PC-3 (cell line): ENCODE data around the gene TEX54. TPM values are rescaled to one million over a fixed set of nuclear protein-coding genes. Genes with fewer than 3 reads are reported as not detected.

ENCODE experiments used
- ATAC-seq: fragments of 200-7000 bp; cut with Tn5 transposase; 2 replicates; pipeline ENCODE4 v1.9.1; 2020; ENCODE audit warnings: mild to moderate bottlenecking, moderate library complexity
- BruUV-seq: library from RNA; stranded (reverse); fragments of 400-500 nt; replicated peaks from 2 replicates; lab custom pipeline; 2021; lab: Mats Ljungman, UMichigan
- CTCF ChIA-PET: fragments of 300-600 bp; sonication (Branson Sonifier 250); formaldehyde crosslinking; loops from one replicate; lab custom pipeline; 2022; ENCODE audit warnings: antibody characterized with exemption; lab: Charles Lee
- POLR2A ChIA-PET: fragments of 300-600 bp; sonication (Branson Sonifier 250); formaldehyde crosslinking; loops from one replicate; lab custom pipeline; 2022; ENCODE audit warnings: antibody characterized with exemption; ENCODE audit not compliant: unreplicated experiment; lab: Charles Lee
- DNase-seq: peaks from one replicate; pipeline ENCODE4 v3.0.0-alpha.2; 2015
- H2AFZ ChIP-seq: fragments of 300-600 bp; sonication (generic); 2 replicates; pipeline ENCODE4 v1.6.0; 2016; ENCODE audit warnings: antibody characterized with exemption, low read length
- H3F3A ChIP-seq: fragments of 300-600 bp; sonication (generic); one replicate; pipeline ENCODE4 v1.6.0; 2017; ENCODE audit warnings: antibody characterized with exemption, low read length, control low read depth, mild to moderate bottlenecking; ENCODE audit not compliant: unreplicated experiment
- H3K27ac ChIP-seq: fragments of 300-600 bp; sonication (generic); 2 replicates; pipeline ENCODE4 v1.5.1; 2016; ENCODE audit warnings: mild to moderate bottlenecking, low read length
- H3K27me3 ChIP-seq: fragments of 300-600 bp; sonication (generic); 2 replicates; pipeline ENCODE4 v1.6.1; 2016; ENCODE audit warnings: low read length, mixed read lengths
- H3K36me3 ChIP-seq: fragments of 300-600 bp; sonication (generic); 2 replicates; pipeline ENCODE4 v1.6.1; 2016; ENCODE audit warnings: low read depth, mixed run types, low read length, mixed read lengths
- H3K4me1 ChIP-seq: fragments of 300-600 bp; sonication (generic); 2 replicates; pipeline ENCODE4 v1.5.1; 2016; ENCODE audit warnings: low read length; ENCODE audit not compliant: insufficient read depth
- H3K4me2 ChIP-seq: fragments of 300-600 bp; sonication (generic); 2 replicates; pipeline ENCODE4 v1.6.0; 2016; ENCODE audit warnings: low read length
- H3K4me3 ChIP-seq: fragments of 300-600 bp; sonication (generic); 2 replicates; pipeline ENCODE4 v1.5.1; 2016; ENCODE audit warnings: mild to moderate bottlenecking, low read length, mixed read lengths
- H3K79me2 ChIP-seq: fragments of 300-600 bp; sonication (generic); 2 replicates; pipeline ENCODE4 v1.6.1; 2017; ENCODE audit warnings: low read length, mixed read lengths
- H3K9ac ChIP-seq: fragments of 300-600 bp; sonication (generic); 2 replicates; pipeline ENCODE4 v1.6.0; 2016; ENCODE audit warnings: mild to moderate bottlenecking, low read length
- H3K9me2 ChIP-seq: fragments of 300-600 bp; sonication (generic); replicated peaks from 2 replicates; pipeline ENCODE4 v1.6.1; 2016; ENCODE audit warnings: mixed run types, low read length, mixed read lengths
- H3K9me3 ChIP-seq: fragments of 300-600 bp; sonication (generic); 2 replicates; pipeline ENCODE4 v1.6.1; 2016; ENCODE audit warnings: low read length, mixed read lengths
- H4K20me1 ChIP-seq: fragments of 300-600 bp; sonication (generic); 2 replicates; pipeline ENCODE4 v1.6.1; 2016; ENCODE audit warnings: low read length, mixed read lengths
- CTCF ChIP-seq: fragments of 300-600 bp; sonication (generic); conservative IDR thresholded peaks from 2 replicates; pipeline ENCODE4 v1.5.1; 2017; ENCODE audit warnings: antibody characterized with exemption, low read depth, mild to moderate bottlenecking, low read length
- EZH2 ChIP-seq: fragments of 300-600 bp; sonication (generic); IDR thresholded peaks from one replicate; pipeline ENCODE4 v1.6.1; 2017; ENCODE audit warnings: antibody characterized with exemption, mild to moderate bottlenecking, low read length; ENCODE audit not compliant: unreplicated experiment
- EZH2phosphoT487 ChIP-seq: fragments of 300-600 bp; sonication (generic); IDR thresholded peaks from 2 replicates; pipeline ENCODE4 v1.6.1; 2018; ENCODE audit warnings: mild to moderate bottlenecking, antibody characterized with exemption, low read length, borderline replicate concordance
- intact Hi-C: fragments of 100-400 bp; cut with micrococcal nuclease; formaldehyde crosslinking; loops from 2 replicates; pipeline ENCODE4 v1.9.0; 2023
- total RNA-seq: library from RNA; depleted of rRNA; stranded (reverse); fragments of >200 nt; gene quantifications from 2 replicates; pipeline ENCODE4 v1.2.3, GENCODE V29; 2014

The TEX54 gene
- total RNA-seq, 1 experiment from 2014 or later: not detected

- Histone ChIP-seq H3K79me2 (peaks cover 36% of the 10 kb centered on the region), H3K36me3 (peaks cover 38% of the 10 kb centered on the region), H2AFZ (peak within 1 kb of the TSS; percentile 72), H3K9me2 (no peaks in the 10 kb centered on the region), H3K9ac (peak within 1 kb of the TSS; percentile 87), H3K4me3 (peak within 1 kb of the TSS; percentile 96), H4K20me1 (no peaks in the 10 kb centered on the region), H3K9me3 (no peaks in the 10 kb centered on the region), H3K27me3 (no peaks in the 10 kb centered on the region), H3K4me1 (peaks cover 27% of the 10 kb centered on the region), H3K4me2 (peak within 1 kb of the TSS; percentile 95), H3F3A (peaks cover 15% of the 10 kb centered on the region), H3K27ac (peak within 1 kb of the TSS; percentile 54)
- POLR2A ChIA-PET: no interaction called here
- intact Hi-C loops: no loop called here
- DNase-seq (peak; percentile 88), ATAC-seq (peak; percentile 68)
- CTCF ChIA-PET: interaction anchor here (0.7 kb wide), 1 partner anchor 44 kb away, joined by 4 read pairs; no protein-coding TSS in a partner anchor
- no TSS peak for BruUV-seq
- no peak for TF ChIP-seq CTCF
- no peak for TF ChIP-seq EZH2phosphoT487
- TF ChIP-seq EZH2: no peak
Measured at GRCh38 chr11:62791501-62792201, 41.0 kb downstream of the TEX54 start, which contains the start of gene TMEM223. TMEM223 (minus strand) TSS chr11:62792006; CDS start chr11:62791994, 12 bp downstream.

DNA sequence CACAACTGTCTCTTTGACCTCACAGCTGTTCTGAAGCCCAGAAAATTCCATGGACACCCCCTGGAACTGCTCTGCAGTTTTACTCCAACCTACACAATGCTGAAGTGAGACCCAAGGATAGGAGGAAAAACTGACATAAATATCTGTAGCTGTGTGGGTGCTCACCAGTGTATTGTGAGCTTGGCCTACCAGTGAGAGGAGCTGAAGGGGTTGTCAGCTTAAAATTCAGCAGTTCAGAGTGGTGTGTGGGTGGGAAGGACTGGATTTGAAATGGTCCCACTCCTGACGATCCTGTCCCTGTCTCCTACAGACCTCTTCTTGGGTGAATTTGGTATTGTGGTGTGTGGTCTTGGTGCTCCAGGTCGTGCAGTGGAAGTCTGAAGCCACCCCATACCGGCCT is 43.1 kb downstream of the TEX54 start:
- H3K36me3 ChIP-seq: peaks cover 24% of the 10 kb centered on the region
- ATAC-seq (no peak), DNase-seq (no peak)
- no peaks in the 10 kb centered on the region for H4K20me1 ChIP-seq
- H3K9me2 ChIP-seq: no peaks in the 10 kb centered on the region
- H3K79me2 ChIP-seq: peaks cover 36% of the 10 kb centered on the region
- peaks cover 33% of the 10 kb centered on the region for H3K4me1 ChIP-seq
- H3K4me2 ChIP-seq: no peak overlapping the region
- no peak for TF ChIP-seq EZH2
- no peak for TF ChIP-seq EZH2phosphoT487
- no peak overlapping the region for H2AFZ ChIP-seq
- no peak overlapping the region for H3K4me3 ChIP-seq
- POLR2A ChIA-PET: interaction anchor here (0.6 kb wide), 1 partner anchor 28 kb away, joined by 4 read pairs; no protein-coding TSS in a partner anchor
- H3F3A ChIP-seq: peaks cover 17% of the 10 kb centered on the region
- no peak overlapping the region for H3K27ac ChIP-seq
- CTCF ChIA-PET: no interaction called here
- H3K27me3 ChIP-seq: no peaks in the 10 kb centered on the region
- H3K9me3 ChIP-seq: no peaks in the 10 kb centered on the region
- no TSS peak for BruUV-seq
- intact Hi-C loops: no loop called here
- no peak overlapping the region for H3K9ac ChIP-seq

- no peaks in the 10 kb centered on the region for H3K27me3 ChIP-seq
- ChIA-PET CTCF (no interaction called here), POLR2A (interaction anchor here (0.6 kb wide), 1 partner anchor 29 kb away, joined by 4 read pairs; no protein-coding TSS in a partner anchor)
- H3K4me3 ChIP-seq: 0 out of 2 replicates have a peak overlapping the region, but pooled peaks have one; percentile 86
- peaks cover 36% of the 10 kb centered on the region for H3K79me2 ChIP-seq
- H3K4me1 ChIP-seq: peaks cover 33% of the 10 kb centered on the region
- intact Hi-C loops: no loop called here
- H3K9me2 ChIP-seq: no peaks in the 10 kb centered on the region
- H3K9ac ChIP-seq: no peak overlapping the region
- no peak for ATAC-seq
- BruUV-seq: no TSS peak
- H3K36me3 ChIP-seq: peaks cover 19% of the 10 kb centered on the region; the same call in 1 of the 2 replicates
- H3K27ac ChIP-seq: no peak overlapping the region
- H3K4me2 ChIP-seq: peak overlapping the region; percentile 84
- no peaks in the 10 kb centered on the region for H4K20me1 ChIP-seq
- H2AFZ ChIP-seq: no peak overlapping the region
- no peak for DNase-seq
- no peaks in the 10 kb centered on the region for H3K9me3 ChIP-seq
- TF ChIP-seq EZH2 (no peak), CTCF (0 out of 2 replicates have a peak, but pooled peaks have one; percentile 19)
- H3F3A ChIP-seq: peaks cover 19% of the 10 kb centered on the region
Measured at GRCh38 chr11:62788991-62789390, 43.6 kb downstream of the TEX54 start.
